ENCODE measurements around the gene ZNF598. TPM values are rescaled to one million over a fixed set of nuclear protein-coding genes. Genes with fewer than 3 reads are reported as not detected.

Gene ZNF598
- total RNA-seq, 3 donors from 2014 or later (not counting 1 experiment from before 2014, with no cell fraction given): 56.1 to 71.6 (median 58.2) TPM

- H3K9me3 Mint-ChIP-seq: no peaks in the 10 kb centered on the region
- peaks cover 27% of the 10 kb centered on the region for H3K4me1 ChIP-seq (ENCODE audit: control insufficient read depth, insufficient read depth, low read length)
- H3K4me3 Mint-ChIP-seq: peak overlapping the region; percentile 98
- peaks cover 30% of the 10 kb centered on the region for H3K36me3 ChIP-seq (ENCODE audit: control insufficient read depth, insufficient read depth, low read length)
- no peaks in the 10 kb centered on the region for H3K27me3 Mint-ChIP-seq (ENCODE audit: low read depth in 2 of 2)
- H3K27me3 ChIP-seq (ENCODE audit: control insufficient read depth, insufficient read depth, low read length): no peaks in the 10 kb centered on the region
- H3K4me3 ChIP-seq (ENCODE audit: low read length): peak overlapping the region; percentile 62
- H3K27ac ChIP-seq (ENCODE audit: low read length): peak overlapping the region; percentile 97
- peaks cover 18 to 23% of the 10 kb centered on the region in 2 donors for H3K4me1 Mint-ChIP-seq
- ATAC-seq (no peak), DNase-seq (no peak)
- intact Hi-C loops (cut with micrococcal nuclease): loop anchor here (1.0 kb wide), 1 partner anchor 8 kb away; the partner anchor contains the start of gene RPS2
- peak overlapping the region; percentile 97 to 98 for H3K27ac Mint-ChIP-seq
- no peaks in the 10 kb centered on the region for H3K9me3 ChIP-seq (ENCODE audit: control insufficient read depth, insufficient read depth, low read length)
- no peak for TF ChIP-seq CTCF (IDR thresholded peaks at IDR 0.05)
- 5% methylated on average over 22 of the region's 22 CpGs for WGBS (ENCODE audit: insufficient coverage)
- no peaks in the 10 kb centered on the region for H3K36me3 Mint-ChIP-seq
Observed at GRCh38 chr16:1972490-1972877, 37.1 kb downstream of the ZNF598 start.

GRCh38 chr16:1971796-1972489 lies 37.7 kb downstream of the ZNF598 start, which contains the start of gene TBL3:
TBL3 (plus strand) TSS chr16:1972053; CDS start chr16:1972165, 112 bp downstream.
- peaks cover 27% of the 10 kb centered on the region for H3K36me3 ChIP-seq (ENCODE audit: control insufficient read depth, insufficient read depth, low read length)
- no peaks in the 10 kb centered on the region for H3K9me3 ChIP-seq (ENCODE audit: control insufficient read depth, insufficient read depth, low read length)
- peak within 1 kb of the TSS; percentile 62 for H3K4me3 ChIP-seq (ENCODE audit: low read length)
- peaks cover 27% of the 10 kb centered on the region for H3K4me1 ChIP-seq (ENCODE audit: control insufficient read depth, insufficient read depth, low read length)
- ATAC-seq (peak; percentile 96 to 98 (median 97)), DNase-seq (peak; percentile 98 to 99)
- H3K27me3 Mint-ChIP-seq (ENCODE audit: low read depth in 2 of 2): no peaks in the 10 kb centered on the region
- H3K9me3 Mint-ChIP-seq: no peaks in the 10 kb centered on the region
- no peaks in the 10 kb centered on the region for H3K27me3 ChIP-seq (ENCODE audit: control insufficient read depth, insufficient read depth, low read length)
- WGBS (ENCODE audit: insufficient coverage): under 1% methylated on average over 78 of the region's 78 CpGs
- no peak for TF ChIP-seq CTCF (IDR thresholded peaks at IDR 0.05)
- peak within 1 kb of the TSS; percentile 98 for H3K4me3 Mint-ChIP-seq
- peaks cover 18 to 23% of the 10 kb centered on the region in 2 donors for H3K4me1 Mint-ChIP-seq
- H3K36me3 Mint-ChIP-seq: no peaks in the 10 kb centered on the region
- peak within 1 kb of the TSS; percentile 97 for H3K27ac ChIP-seq (ENCODE audit: low read length)
- intact Hi-C loops (cut with micrococcal nuclease): loop anchor here (1.0 kb wide), 1 partner anchor 8 kb away; the partner anchor contains the start of gene RPS2
- peak within 1 kb of the TSS; percentile 97 to 98 for H3K27ac Mint-ChIP-seq

- Histone ChIP-seq H3K4me3 (ENCODE audit: low read length) (no peak overlapping the region), H3K9me3 (ENCODE audit: control insufficient read depth, insufficient read depth, low read length) (no peaks in the 10 kb centered on the region), H3K27ac (ENCODE audit: low read length) (no peak overlapping the region), H3K27me3 (ENCODE audit: control insufficient read depth, insufficient read depth, low read length) (no peaks in the 10 kb centered on the region), H3K36me3 (ENCODE audit: control insufficient read depth, insufficient read depth, low read length) (peaks cover 2% of the 10 kb centered on the region), H3K4me1 (ENCODE audit: control insufficient read depth, insufficient read depth, low read length) (peaks cover 42% of the 10 kb centered on the region)
- no peaks in the 10 kb centered on the region for H3K36me3 Mint-ChIP-seq
- intact Hi-C loops (cut with micrococcal nuclease): no loop called here
- H3K27ac Mint-ChIP-seq: no peak overlapping the region
- TF ChIP-seq CTCF (IDR thresholded peaks at IDR 0.05): no peak
- no peaks in the 10 kb centered on the region for H3K27me3 Mint-ChIP-seq (ENCODE audit: low read depth in 2 of 2)
- 94% methylated on average over 41 of the region's 41 CpGs for WGBS (ENCODE audit: insufficient coverage)
- peaks cover 39 to 45% of the 10 kb centered on the region in 2 donors for H3K4me1 Mint-ChIP-seq
- no peak overlapping the region for H3K4me3 Mint-ChIP-seq
- DNase-seq (no peak), ATAC-seq (no peak)
- no peaks in the 10 kb centered on the region for H3K9me3 Mint-ChIP-seq
Observed at GRCh38 chr16:1968146-1968953, 41.3 kb downstream of the ZNF598 start.

Data from natural killer cell (primary cell).